HepG2 (cell line): Measurements from ENCODE around the gene EPN3. TPM values are rescaled to one million over a fixed set of nuclear protein-coding genes. Genes with fewer than 3 reads are reported as not detected.

Source experiments
- ATF2 ChIP-seq: sonication (generic); formaldehyde crosslinking; IDR thresholded peaks from 2 replicates; pipeline ENCODE4 v1.4.0; 2020; ENCODE audit warnings: missing genetic modification reagents
- BRD4 ChIP-seq: sonication (generic); formaldehyde crosslinking; IDR thresholded peaks from 2 replicates; pipeline ENCODE4 v1.4.0; 2020; ENCODE audit warnings: missing genetic modification reagents
- FOXA3 ChIP-seq: IDR thresholded peaks from 2 replicates; pipeline ENCODE4 v1.6.1; 2016; ENCODE audit warnings: missing genetic modification reagents, missing compliant biosample characterization
- FOXK2 ChIP-seq: fragments of 450-650 bp; IDR thresholded peaks from 2 replicates; pipeline ENCODE4 v1.6.1; 2016
- HDAC1 ChIP-seq: sonication (generic); formaldehyde crosslinking; IDR thresholded peaks from 2 replicates; pipeline ENCODE4 v1.5.1; 2020; ENCODE audit warnings: mild to moderate bottlenecking, missing genetic modification reagents
- RELA ChIP-seq: sonication (generic); formaldehyde crosslinking; IDR thresholded peaks from 2 replicates; pipeline ENCODE4 v1.4.0; 2020; ENCODE audit warnings: missing genetic modification reagents
- SAP130 ChIP-seq: IDR thresholded peaks from 2 replicates; pipeline ENCODE4 v1.6.1; 2016; ENCODE audit warnings: low read depth
- STAT6 ChIP-seq: sonication (generic); formaldehyde crosslinking; IDR thresholded peaks from 2 replicates; pipeline ENCODE4 v1.4.0; 2020; ENCODE audit warnings: missing genetic modification reagents, mild to moderate bottlenecking, borderline replicate concordance
- TOPORS ChIP-seq: sonication (generic); formaldehyde crosslinking; IDR thresholded peaks from 2 replicates; pipeline ENCODE4 v1.8.0; 2023; ENCODE audit warnings: mild to moderate bottlenecking, missing genetic modification reagents
- ZBTB39 ChIP-seq: sonication (generic); formaldehyde crosslinking; IDR thresholded peaks from 2 replicates; pipeline ENCODE4 v1.5.0; 2020; ENCODE audit warnings: missing genetic modification reagents
- ZBTB43 ChIP-seq: sonication (generic); formaldehyde crosslinking; conservative IDR thresholded peaks from 2 replicates; pipeline ENCODE4 v1.4.0; 2020; ENCODE audit warnings: missing genetic modification reagents
- ZKSCAN1 ChIP-seq: fragments of 150-350 bp; IDR thresholded peaks from 2 replicates; pipeline ENCODE4 v1.6.1; 2014; ENCODE audit warnings: low read length
- ZNF512 ChIP-seq: sonication (generic); formaldehyde crosslinking; IDR thresholded peaks from 2 replicates; pipeline ENCODE4 v1.4.0; 2020; ENCODE audit warnings: mild to moderate bottlenecking, missing genetic modification reagents
- ZNF639 ChIP-seq: conservative IDR thresholded peaks from 2 replicates; pipeline ENCODE4 v1.6.1; 2018; ENCODE audit warnings: missing genetic modification reagents
- ZNF710 ChIP-seq: sonication (generic); formaldehyde crosslinking; IDR thresholded peaks from 2 replicates; pipeline ENCODE4 v1.5.0; 2020; ENCODE audit warnings: mild to moderate bottlenecking, missing genetic modification reagents, borderline replicate concordance
- ZNF761 ChIP-seq: sonication (generic); formaldehyde crosslinking; conservative IDR thresholded peaks from 2 replicates; pipeline ENCODE4 v1.4.0; 2020; ENCODE audit warnings: mild to moderate bottlenecking, missing genetic modification reagents
- polyA plus RNA-seq, 8 experiments: library from polyadenylated mRNA; depleted of rRNA in 3 of 8; stranded (reverse) in 7 of 8; unstranded in 1 of 8; fragments of >200 nt; fragmentation: Illumina TruSeq in 4 of 8; extraction: Trizol in 4 of 8; gene quantifications; 2 replicates each; pipeline versions ENCODE4 v1.2.1 to v1.2.3, GENCODE V29; 2011 to 2016; ENCODE audit warnings: low read depth in 4 of 8, missing spikeins in 1 of 8, mixed read lengths in 1 of 8; ENCODE audit not compliant: insufficient read depth in 1 of 8
- total RNA-seq, 5 experiments: library from RNA; depleted of rRNA; stranded (reverse); fragments of >200 nt; fragmentation: Illumina TruSeq; extraction: Trizol; gene quantifications; 2 replicates each; pipeline ENCODE4 v1.2.3, GENCODE V29; 2016; ENCODE audit warnings: low read depth in 1 of 5

EPN3 gene
- total and polyA plus RNA-seq, 2 of the 13 experiments (the other 11 are each of a cell fraction or from before 2014, with no cell fraction given): 0.11 to 0.95 TPM

GRCh38 chr17:50538549-50539410 lies 6.2 kb downstream of the EPN3 start (continued):
- TF ChIP-seq FOXA3 (CRISPR knock-in tag): no peak
- no peak for TF ChIP-seq RELA
- no peak for TF ChIP-seq ZKSCAN1
- no peak for TF ChIP-seq TOPORS (CRISPR knock-in tag)
- no peak for TF ChIP-seq FOXK2
- TF ChIP-seq ZNF761 (CRISPR knock-in tag): no peak
- no peak for TF ChIP-seq HDAC1 (CRISPR knock-in tag)
- no peak for TF ChIP-seq ZNF710 (CRISPR knock-in tag)
- TF ChIP-seq STAT6 (CRISPR knock-in tag): no peak
- TF ChIP-seq BRD4 (CRISPR knock-in tag): 0 out of 2 replicates have a peak, but pooled peaks have one; percentile 14
- TF ChIP-seq SAP130 (CRISPR knock-in tag): peak; percentile 74
- no peak for TF ChIP-seq ZBTB39 (CRISPR knock-in tag)
- no peak for TF ChIP-seq ATF2 (CRISPR knock-in tag)
- no peak for TF ChIP-seq ZNF639 (CRISPR knock-in tag)
- TF ChIP-seq ZNF512 (CRISPR knock-in tag): no peak
- TF ChIP-seq ZBTB43: no peak
